OCI-LY3 (cell line): Measurements from ENCODE around the gene GNAL.

Experiments
- H2AFZ ChIP-seq: fragments of 200-600, 300-600 bp; shearing (Covaris generic); 2 replicates; pipeline ENCODE4 v1.6.0; 2014; ENCODE audit warnings: antibody characterized with exemption, low read depth, low read length
- H3K27ac ChIP-seq: fragments of 200-600, 300-600 bp; sonication (generic); 2 replicates; pipeline ENCODE4 v1.5.1; 2014; ENCODE audit warnings: mild to moderate bottlenecking, low read length, moderate library complexity, mixed read lengths
- H3K27me3 ChIP-seq: fragments of 200-600, 300-600 bp; sonication (generic); 2 replicates; pipeline ENCODE4 v1.6.1; 2014; ENCODE audit warnings: low read depth, low read length, mixed read lengths
- H3K36me3 ChIP-seq: fragments of 200-600, 300-600 bp; sonication (generic); replicated peaks from 2 replicates; pipeline ENCODE3; 2014; ENCODE audit warnings: low read depth, low read length, mixed read lengths
- H3K4me1 ChIP-seq: fragments of 300-600, 200-600 bp; sonication (generic); 2 replicates; pipeline ENCODE4 v1.6.1; 2014; ENCODE audit warnings: low read length, mixed read lengths
- H3K4me2 ChIP-seq: fragments of 200-600, 300-600 bp; sonication (generic); 2 replicates; pipeline ENCODE4 v1.6.1; 2014; ENCODE audit warnings: low read length, mixed read lengths
- H3K4me3 ChIP-seq: fragments of 300-600, 200-600 bp; sonication (generic); 2 replicates; pipeline ENCODE4 v1.5.1; 2014; ENCODE audit warnings: antibody characterized with exemption, mild to moderate bottlenecking, low read length, moderate library complexity
- H3K79me2 ChIP-seq: fragments of 300-600, 200-600 bp; shearing (Covaris generic); 2 replicates; pipeline ENCODE4 v1.6.1; 2014; ENCODE audit warnings: mild to moderate bottlenecking, low read length, mixed read lengths
- H3K9ac ChIP-seq: fragments of 300-600, 200-600 bp; shearing (Covaris generic); 2 replicates; pipeline ENCODE4 v1.6.0; 2014; ENCODE audit warnings: mild to moderate bottlenecking, low read length, moderate library complexity
- H3K9me3 ChIP-seq: fragments of 200-600, 300-600 bp; shearing (Covaris generic); 2 replicates; pipeline ENCODE4 v1.6.1; 2014; ENCODE audit warnings: low read length, mixed read lengths; ENCODE audit not compliant: insufficient read depth
- H4K20me1 ChIP-seq: fragments of 200-600, 300-600 bp; sonication (generic); 2 replicates; pipeline ENCODE4 v1.6.1; 2016; ENCODE audit warnings: low read length, mixed read lengths; ENCODE audit not compliant: insufficient read depth
- CTCF ChIP-seq: fragments of 200-600, 300-600 bp; sonication (generic); IDR thresholded peaks from 2 replicates; pipeline ENCODE4 v1.5.1; 2014; ENCODE audit warnings: antibody characterized with exemption, low read length, low read depth
- EZH2phosphoT487 ChIP-seq: fragments of 200-600 bp; shearing (Covaris generic); IDR thresholded peaks from 2 replicates; pipeline ENCODE4 v1.6.1; 2018; ENCODE audit warnings: antibody characterized with exemption, mixed run types, low read depth

Gene GNAL

GRCh38 chr18:11750171-11750570 is 61.1 kb downstream of the GNAL start:
- Histone ChIP-seq H3K9me3 (no peaks in the 10 kb centered on the region), H3K4me3 (no peak overlapping the region), H4K20me1 (no peaks in the 10 kb centered on the region), H3K9ac (no peak overlapping the region), H3K4me2 (no peak overlapping the region), H3K4me1 (0 out of 2 replicates have a peak, but pooled peaks cover 4% of the 10 kb centered on the region), H2AFZ (no peak overlapping the region), H3K27me3 (peaks cover 13% of the 10 kb centered on the region; the same call in 1 of the 2 replicates), H3K36me3 (no peaks in the 10 kb centered on the region), H3K27ac (no peak overlapping the region), H3K79me2 (no peaks in the 10 kb centered on the region)
- no peak for TF ChIP-seq EZH2phosphoT487
- no peak for TF ChIP-seq CTCF

- Histone ChIP-seq H3K9ac (no peak overlapping the region), H3K4me3 (no peak overlapping the region), H2AFZ (no peak overlapping the region), H3K27ac (no peak overlapping the region), H3K36me3 (no peaks in the 10 kb centered on the region), H3K27me3 (peaks cover 12% of the 10 kb centered on the region; the same call in 1 of the 2 replicates), H4K20me1 (no peaks in the 10 kb centered on the region), H3K4me1 (0 out of 2 replicates have a peak, but pooled peaks cover 4% of the 10 kb centered on the region), H3K4me2 (no peak overlapping the region), H3K9me3 (no peaks in the 10 kb centered on the region), H3K79me2 (no peaks in the 10 kb centered on the region)
- TF ChIP-seq EZH2phosphoT487 = no peak
- TF ChIP-seq CTCF = no peak
These were observed 61.7 kb downstream of the GNAL start for GRCh38 chr18:11750581-11751310.

GRCh38 chr18:11751341-11752115 is 62.5 kb downstream of the GNAL start:
- H4K20me1 ChIP-seq = no peaks in the 10 kb centered on the region
- H2AFZ ChIP-seq = no peak overlapping the region
- TF ChIP-seq CTCF = no peak
- no peak for TF ChIP-seq EZH2phosphoT487
- H3K27me3 ChIP-seq = peaks cover 5% of the 10 kb centered on the region; the same call in 1 of the 2 replicates
- no peaks in the 10 kb centered on the region for H3K9me3 ChIP-seq
- no peak overlapping the region for H3K27ac ChIP-seq
- no peak overlapping the region for H3K4me2 ChIP-seq
- H3K4me3 ChIP-seq = no peak overlapping the region
- 0 out of 2 replicates have a peak, but pooled peaks cover 4% of the 10 kb centered on the region for H3K4me1 ChIP-seq
- no peak overlapping the region for H3K9ac ChIP-seq
- H3K79me2 ChIP-seq = no peaks in the 10 kb centered on the region
- no peaks in the 10 kb centered on the region for H3K36me3 ChIP-seq
